ENCODE measurements around the gene PI16.

DNA sequence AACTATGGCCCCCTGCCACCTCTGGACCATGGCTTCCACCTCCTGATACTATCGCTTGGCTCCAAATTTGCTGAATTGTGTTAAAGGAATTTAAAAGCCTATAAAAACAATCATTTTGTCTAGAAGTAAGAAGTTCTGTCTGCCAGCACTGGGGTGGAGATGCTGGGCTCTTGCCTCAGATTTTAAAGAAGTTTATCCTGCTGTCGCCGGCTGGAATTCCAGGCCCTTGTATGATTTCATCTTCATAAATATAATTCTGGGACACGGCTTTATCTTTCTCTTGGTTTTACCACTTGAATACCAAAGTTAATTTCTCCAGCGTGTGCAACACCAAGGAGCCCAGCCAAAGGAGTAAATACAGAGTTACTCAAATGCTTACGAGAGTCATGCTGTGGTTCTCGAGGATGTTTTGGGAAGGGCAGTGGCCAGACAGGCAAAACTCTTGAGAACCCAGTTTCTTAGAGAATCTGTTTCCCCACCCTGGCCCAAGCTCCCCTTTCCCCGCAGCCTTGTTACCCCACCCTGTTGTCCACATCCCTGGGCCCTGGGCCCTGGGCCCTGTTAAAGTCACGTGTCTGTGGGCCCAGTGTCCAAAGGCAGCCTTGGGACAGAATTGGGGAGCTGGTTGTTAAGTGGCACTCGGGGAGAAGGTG lies 36.9 kb upstream of the PI16 start:
- TF ChIP-seq POLR2AphosphoS5 (IDR thresholded peaks at IDR 0.05; ENCODE audit: low read depth, low read length) (no peak), POLR2A (IDR thresholded peaks at IDR 0.05; ENCODE audit: low read depth, low read length) (no peak)

Data from GM12892 (cell line).